SK-N-MC (cell line): ENCODE results near the gene GTPBP1.

Experiments
- DNase-seq: peaks from one replicate; pipeline ENCODE4 v3.0.0-alpha.2; 2011; ENCODE audit warnings: low read depth, low spot score
- H3K27ac ChIP-seq: fragments of 200-600 bp; sonication (generic); 2 replicates; pipeline ENCODE4 v1.5.1; 2016; ENCODE audit warnings: mixed run types
- H3K36me3 ChIP-seq: fragments of 200-600 bp; sonication (generic); 2 replicates; pipeline ENCODE4 v1.6.1; 2017; ENCODE audit warnings: antibody characterized with exemption, low read length, mixed read lengths; ENCODE audit not compliant: insufficient read depth
- H3K4me3 ChIP-seq: fragments of 200-600 bp; sonication (generic); 2 replicates; pipeline ENCODE4 v1.5.1; 2016
- H3K9ac ChIP-seq: fragments of 200-600 bp; sonication (generic); 2 replicates; pipeline ENCODE4 v1.8.0; 2017; ENCODE audit warnings: mixed run types, mixed read lengths; ENCODE audit not compliant: insufficient read length
- H3K9me3 ChIP-seq: fragments of 200-600 bp; sonication (generic); 2 replicates; pipeline ENCODE4 v1.6.1; 2017; ENCODE audit warnings: low read depth, mild to moderate bottlenecking, antibody characterized with exemption, low read length, moderate library complexity, mixed read lengths
- EZH2 ChIP-seq: fragments of 200-600 bp; sonication (generic); IDR thresholded peaks from one replicate; pipeline ENCODE4 v1.6.1; 2017; ENCODE audit warnings: antibody characterized with exemption
- FOXP2 ChIP-seq: optimal IDR thresholded peaks from 2 replicates; pipeline ENCODE3; 2011; ENCODE audit warnings: mild to moderate bottlenecking, moderate library complexity; ENCODE audit not compliant: insufficient read depth; ENCODE audit errors: extremely low read length, control extremely low read depth
- POLR2AphosphoS5 ChIP-seq: IDR thresholded peaks from 2 replicates; pipeline ENCODE4 v1.6.1; 2012; ENCODE audit warnings: mild to moderate bottlenecking, low read depth, low read length, borderline replicate concordance

GTPBP1 gene

GRCh38 chr22:38733724-38734381 lies 28.1 kb downstream of the GTPBP1 start:
- Histone ChIP-seq H3K9ac (no peak overlapping the region), H3K36me3 (peaks cover 67% of the 10 kb centered on the region), H3K4me3 (no peak overlapping the region), H3K27ac (0 out of 2 replicates have a peak overlapping the region, but pooled peaks have one; percentile 42), H3K9me3 (no peaks in the 10 kb centered on the region)
- no peak; the same call in 1 of the 2 replicates for TF ChIP-seq POLR2AphosphoS5
- TF ChIP-seq EZH2: no peak
- no peak for DNase-seq

GRCh38 chr22:38734421-38735100 lies 28.8 kb downstream of the GTPBP1 start:
- Histone ChIP-seq H3K9me3 (no peaks in the 10 kb centered on the region), H3K4me3 (no peak overlapping the region), H3K9ac (no peak overlapping the region), H3K27ac (peak overlapping the region; percentile 42; the same call in 1 of the 2 replicates), H3K36me3 (peaks cover 67% of the 10 kb centered on the region)
- no peak for DNase-seq
- TF ChIP-seq EZH2 (no peak), FOXP2 (no peak), POLR2AphosphoS5 (no peak)

- Histone ChIP-seq H3K9ac (no peak overlapping the region), H3K9me3 (no peaks in the 10 kb centered on the region), H3K27ac (0 out of 2 replicates have a peak overlapping the region, but pooled peaks have one; percentile 42), H3K4me3 (no peak overlapping the region), H3K36me3 (peaks cover 67% of the 10 kb centered on the region)
- DNase-seq: no peak
- TF ChIP-seq EZH2 (no peak), POLR2AphosphoS5 (no peak; the same call in 1 of the 2 replicates), FOXP2 (no peak)
These were observed 29.4 kb downstream of the GTPBP1 start for GRCh38 chr22:38735126-38735464.

GRCh38 chr22:38735465-38736256 lies 29.9 kb downstream of the GTPBP1 start:
- Histone ChIP-seq H3K27ac (0 out of 2 replicates have a peak overlapping the region, but pooled peaks have one; percentile 42), H3K9me3 (no peaks in the 10 kb centered on the region), H3K36me3 (peaks cover 67% of the 10 kb centered on the region), H3K9ac (no peak overlapping the region), H3K4me3 (no peak overlapping the region)
- no peak for DNase-seq
- no peak for TF ChIP-seq FOXP2
- no peak for TF ChIP-seq EZH2
- peak; percentile 5; the same call in 1 of the 2 replicates for TF ChIP-seq POLR2AphosphoS5

GRCh38 chr22:38736257-38736570 lies 30.5 kb downstream of the GTPBP1 start:
- Histone ChIP-seq H3K27ac (no peak overlapping the region), H3K36me3 (peaks cover 69% of the 10 kb centered on the region), H3K9ac (no peak overlapping the region), H3K9me3 (no peaks in the 10 kb centered on the region), H3K4me3 (no peak overlapping the region)
- DNase-seq: no peak
- TF ChIP-seq POLR2AphosphoS5 (no peak), EZH2 (no peak), FOXP2 (no peak)

- no peak overlapping the region for H3K4me3 ChIP-seq
- TF ChIP-seq POLR2AphosphoS5 (no peak), FOXP2 (no peak), EZH2 (no peak)
- no peak overlapping the region for H3K27ac ChIP-seq
- no peak overlapping the region for H3K9ac ChIP-seq
- peaks cover 77% of the 10 kb centered on the region for H3K36me3 ChIP-seq
- DNase-seq: no peak
- H3K9me3 ChIP-seq: no peaks in the 10 kb centered on the region
These were observed 31.7 kb downstream of the GTPBP1 start for GRCh38 chr22:38737302-38738060.

- Histone ChIP-seq H3K9me3 (no peaks in the 10 kb centered on the region), H3K9ac (no peak overlapping the region), H3K36me3 (peaks cover 80% of the 10 kb centered on the region), H3K27ac (no peak overlapping the region), H3K4me3 (no peak overlapping the region)
- no peak for DNase-seq
- TF ChIP-seq EZH2: no peak
- no peak for TF ChIP-seq FOXP2
- no peak for TF ChIP-seq POLR2AphosphoS5
These were observed 32.8 kb downstream of the GTPBP1 start for GRCh38 chr22:38738475-38739070.

- TF ChIP-seq EZH2: no peak
- no peak for TF ChIP-seq POLR2AphosphoS5
- no peak for TF ChIP-seq FOXP2
- Histone ChIP-seq H3K9ac (no peak overlapping the region), H3K9me3 (no peaks in the 10 kb centered on the region), H3K4me3 (no peak overlapping the region), H3K36me3 (peaks cover 77% of the 10 kb centered on the region), H3K27ac (no peak overlapping the region)
- DNase-seq: no peak
These were observed 33.7 kb downstream of the GTPBP1 start for GRCh38 chr22:38739300-38740055.
